GM19351 (cell line): ENCODE data around the gene PUSL1.

Experiments used
- ATAC-seq: cut with Tn5 transposase; IDR thresholded peaks from one replicate; pipeline ENCODE4 v1.9.1; 2021; ENCODE audit warnings: mild to moderate bottlenecking, moderate library complexity; ENCODE audit not compliant: unreplicated experiment

The PUSL1 gene

GRCh38 chr1:1278620-1279019 is 29.8 kb upstream of the PUSL1 start:
- no peak for ATAC-seq

GRCh38 chr1:1279028-1279427 is 29.4 kb upstream of the PUSL1 start:
- ATAC-seq = no peak

- ATAC-seq = no peak
These were observed 27.5 kb upstream of the PUSL1 start for GRCh38 chr1:1280782-1281481.

- ATAC-seq = no peak
These were observed 26.7 kb upstream of the PUSL1 start for GRCh38 chr1:1281533-1282321.

GRCh38 chr1:1282998-1283397 is 25.4 kb upstream of the PUSL1 start:
- ATAC-seq = no peak

GRCh38 chr1:1283821-1284220 is 24.6 kb upstream of the PUSL1 start:
- no peak for ATAC-seq

GRCh38 chr1:1284221-1285101 is 23.9 kb upstream of the PUSL1 start:
- no peak for ATAC-seq

- no peak for ATAC-seq
These were observed 23.3 kb upstream of the PUSL1 start for GRCh38 chr1:1285102-1285571.

- ATAC-seq = no peak
These were observed 22.6 kb upstream of the PUSL1 start for GRCh38 chr1:1285611-1286311.

GRCh38 chr1:1286313-1287261 is 21.8 kb upstream of the PUSL1 start:
- no peak for ATAC-seq

GRCh38 chr1:1287288-1288110 is 20.9 kb upstream of the PUSL1 start:
- no peak for ATAC-seq

- no peak for ATAC-seq
These were observed 18.1 kb upstream of the PUSL1 start for GRCh38 chr1:1290238-1290731.

GRCh38 chr1:1291023-1291528 is 17.3 kb upstream of the PUSL1 start:
- ATAC-seq = no peak

- no peak for ATAC-seq
These were observed 16.6 kb upstream of the PUSL1 start for GRCh38 chr1:1291548-1292441.

- ATAC-seq = no peak
These were observed 16.0 kb upstream of the PUSL1 start for GRCh38 chr1:1292442-1292779.

- ATAC-seq = no peak
These were observed 15.5 kb upstream of the PUSL1 start for GRCh38 chr1:1292851-1293250.
